BLaER1 treated with 17β-estradiol and CSF1 and Interleukin-3, amounts not matched to agents 10 nM and 100 nM (cell line): ENCODE results near the gene NFS1.
A peak's percentile ranks its signal among the peaks of the same experiment; 100 is the strongest.
"Not testable (repeated sequence)": the region's sequence is repeated elsewhere in the genome, so short reads cannot be mapped to it uniquely, and the experiment has no call there.

Experiments used
- H3K27ac ChIP-seq, 11 experiments: shearing (Covaris generic); formaldehyde crosslinking; 2 replicates each; pipeline ENCODE4 v1.8.1; 2022
- H3K27me3 ChIP-seq, 11 experiments: shearing (Covaris generic); formaldehyde crosslinking; 2 replicates each; pipeline ENCODE4 v1.8.1; 2022
- H3K36me3 ChIP-seq, 11 experiments: shearing (Covaris generic); formaldehyde crosslinking; 2 replicates each; pipeline ENCODE4 v1.8.1; 2022
- H3K4me1 ChIP-seq, 10 experiments: shearing (Covaris generic); formaldehyde crosslinking; 2 replicates each; pipeline ENCODE4 v1.8.1; 2022
- H3K4me2 ChIP-seq, 11 experiments: shearing (Covaris generic); formaldehyde crosslinking; 2 replicates each; pipeline ENCODE4 v1.8.1; 2022
- H3K4me3 ChIP-seq, 10 experiments: shearing (Covaris generic); formaldehyde crosslinking; 2 replicates each; pipeline ENCODE4 v1.8.1; 2022
- H3K9ac ChIP-seq, 11 experiments: shearing (Covaris generic); formaldehyde crosslinking; 2 replicates each; pipeline ENCODE4 v1.8.1; 2022
- H3K9me3 ChIP-seq, 11 experiments: shearing (Covaris generic); formaldehyde crosslinking; replicated peaks in 1 of 11; 2 replicates each; pipeline ENCODE4 v1.8.1; 2022
- H4K20me1 ChIP-seq, 11 experiments: shearing (Covaris generic); formaldehyde crosslinking; 2 replicates each; pipeline ENCODE4 v1.8.1; 2022
- Cebpa-rat ChIP-seq, 11 experiments: shearing (Covaris generic); IDR thresholded peaks; 2 replicates each; pipeline ENCODE4 v1.8.1; 2022

Gene NFS1

GRCh38 chr20:35699127-35699956 is at the start of gene NFS1, which contains the start of gene ROMO1:
TSS of gene NFS1 (minus strand) at chr20:35699352. CDS start at chr20:35699288, 64 bp downstream.
TSS of gene ROMO1 (plus strand) at chr20:35699405. CDS start at chr20:35699633, 228 bp downstream.
- Histone ChIP-seq H3K4me1 (peaks cover 28 to 46% (median 33%) of the 10 kb centered on the region in 10 experiments), H3K4me2 (peak within 1 kb of the TSS; percentile 79 to 98 (median 92)), H3K9me3 (no peaks in the 10 kb centered on the region), H3K4me3 (peak within 1 kb of the TSS; percentile 73 to 94 (median 82)), H4K20me1 (peaks cover 42 to 49% (median 44%) of the 10 kb centered on the region in 11 experiments; a peak in 21 of 22 replicates), H3K9ac (peak within 1 kb of the TSS; percentile 85 to 97 (median 92)), H3K27me3 (no peaks in the 10 kb centered on the region), H3K27ac (peak within 1 kb of the TSS; percentile 77 to 93 (median 88)), H3K36me3 (peaks cover 42 to 66% (median 56%) of the 10 kb centered on the region in 11 experiments)
- TF ChIP-seq Cebpa-rat (IDR thresholded peaks at IDR 0.05): no peak

DNA sequence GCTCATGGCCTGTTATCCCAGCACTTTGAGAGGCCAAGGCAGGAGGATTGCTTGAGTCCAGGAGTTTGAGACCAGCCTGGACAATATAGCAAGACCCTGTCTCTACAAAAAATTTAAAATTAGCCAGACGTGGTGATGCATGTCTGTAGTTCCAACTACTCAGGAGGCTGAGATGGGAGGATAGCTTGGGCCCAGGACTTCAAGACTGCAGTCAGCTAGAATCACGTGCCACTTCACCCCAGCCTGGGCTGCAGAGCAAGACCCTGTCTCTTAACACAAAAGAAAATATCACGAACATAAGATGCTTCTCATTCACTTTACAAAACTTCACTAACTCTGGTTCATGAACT is 45.3 kb upstream of the NFS1 start:
- Histone ChIP-seq H3K4me1 (peaks cover 22 to 31% (median 26%) of the 10 kb centered on the region in 10 experiments), H3K36me3 (peaks cover 13 to 18% (median 15%) of the 10 kb centered on the region in 11 experiments), H3K4me3 (peak overlapping the region in 7 of 10 experiments; percentile 57 to 94 (median 68); a peak in 9 of 20 replicates), H3K4me2 (peak overlapping the region; percentile 84 to 98 (median 89)), H3K9ac (peak overlapping the region; percentile 97 to 100 (median 100)), H3K27ac (peak overlapping the region; percentile 98 to 100 (median 100); a peak in 21 of 22 replicates), H4K20me1 (peaks cover 18 to 20% (median 20%) of the 10 kb centered on the region in 11 experiments)
- H3K9me3 ChIP-seq, H3K27me3 ChIP-seq: not testable (repeated sequence)

DNA sequence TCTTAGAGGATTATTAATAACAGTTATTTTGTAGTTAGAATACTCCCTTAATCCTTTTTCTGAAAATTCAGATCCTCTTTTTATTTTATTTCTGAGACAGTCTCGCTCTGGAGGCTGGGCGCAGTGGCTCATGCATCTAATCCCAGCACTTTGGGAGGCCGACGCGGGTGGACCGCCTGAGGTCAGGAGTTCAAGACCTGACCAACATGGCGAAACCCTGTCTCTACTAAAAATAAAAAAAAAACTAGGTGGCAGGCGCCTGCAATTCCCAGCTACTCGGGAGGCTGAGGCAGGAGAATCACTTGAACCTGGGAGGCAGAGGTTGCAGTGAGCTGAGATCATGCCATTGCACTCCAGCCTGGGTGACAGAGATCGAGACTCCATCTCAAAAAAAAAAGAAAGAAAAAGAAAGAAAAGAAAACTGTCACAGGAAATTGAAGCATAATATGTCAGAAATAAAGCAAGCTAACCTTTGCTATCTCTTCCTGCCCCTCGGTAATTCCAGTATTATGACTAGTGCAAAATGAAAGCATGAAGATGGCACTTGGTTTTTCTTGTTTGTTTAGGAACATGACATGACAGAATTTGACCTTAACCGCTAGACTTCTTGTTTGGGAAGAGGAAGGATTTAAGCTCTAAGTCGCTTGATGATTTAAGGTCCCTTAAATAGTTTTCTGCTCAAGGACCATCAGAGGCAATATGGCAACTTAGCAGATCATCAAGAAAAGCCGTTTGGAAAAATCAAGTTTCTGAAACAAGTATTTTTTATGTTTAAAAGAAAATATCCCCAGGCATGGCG is 44.7 kb upstream of the NFS1 start:
- peak overlapping the region; percentile 84 to 98 (median 89) for H3K4me2 ChIP-seq
- H3K9me3 ChIP-seq: no peaks in the 10 kb centered on the region
- peaks cover 19 to 23% (median 21%) of the 10 kb centered on the region in 11 experiments for H3K36me3 ChIP-seq
- peak overlapping the region; percentile 98 to 100 (median 100) for H3K27ac ChIP-seq
- no peak for TF ChIP-seq Cebpa-rat (IDR thresholded peaks at IDR 0.05)
- H3K4me3 ChIP-seq: peak overlapping the region in 9 of 10 experiments; percentile 57 to 94 (median 70); a peak in 18 of 20 replicates
- peak overlapping the region; percentile 97 to 100 (median 100) for H3K9ac ChIP-seq
- no peaks in the 10 kb centered on the region for H3K27me3 ChIP-seq
- peaks cover 24 to 26% (median 25%) of the 10 kb centered on the region in 11 experiments for H4K20me1 ChIP-seq
- peaks cover 27 to 37% (median 32%) of the 10 kb centered on the region in 10 experiments for H3K4me1 ChIP-seq

- no peak for TF ChIP-seq Cebpa-rat (IDR thresholded peaks at IDR 0.05)
- Histone ChIP-seq H3K4me3 (peak overlapping the region; percentile 57 to 94 (median 69)), H3K9ac (peak overlapping the region; percentile 97 to 100 (median 100)), H3K4me1 (peaks cover 37 to 47% (median 40%) of the 10 kb centered on the region in 10 experiments), H3K36me3 (peaks cover 28 to 33% (median 31%) of the 10 kb centered on the region in 11 experiments), H3K27ac (peak overlapping the region; percentile 98 to 100 (median 100)), H3K9me3 (no peaks in the 10 kb centered on the region), H3K27me3 (no peaks in the 10 kb centered on the region), H3K4me2 (peak overlapping the region; percentile 84 to 98 (median 89)), H4K20me1 (peaks cover 33 to 36% (median 35%) of the 10 kb centered on the region in 11 experiments)
Measured at GRCh38 chr20:35742741-35743523, 43.8 kb upstream of the NFS1 start.

DNA sequence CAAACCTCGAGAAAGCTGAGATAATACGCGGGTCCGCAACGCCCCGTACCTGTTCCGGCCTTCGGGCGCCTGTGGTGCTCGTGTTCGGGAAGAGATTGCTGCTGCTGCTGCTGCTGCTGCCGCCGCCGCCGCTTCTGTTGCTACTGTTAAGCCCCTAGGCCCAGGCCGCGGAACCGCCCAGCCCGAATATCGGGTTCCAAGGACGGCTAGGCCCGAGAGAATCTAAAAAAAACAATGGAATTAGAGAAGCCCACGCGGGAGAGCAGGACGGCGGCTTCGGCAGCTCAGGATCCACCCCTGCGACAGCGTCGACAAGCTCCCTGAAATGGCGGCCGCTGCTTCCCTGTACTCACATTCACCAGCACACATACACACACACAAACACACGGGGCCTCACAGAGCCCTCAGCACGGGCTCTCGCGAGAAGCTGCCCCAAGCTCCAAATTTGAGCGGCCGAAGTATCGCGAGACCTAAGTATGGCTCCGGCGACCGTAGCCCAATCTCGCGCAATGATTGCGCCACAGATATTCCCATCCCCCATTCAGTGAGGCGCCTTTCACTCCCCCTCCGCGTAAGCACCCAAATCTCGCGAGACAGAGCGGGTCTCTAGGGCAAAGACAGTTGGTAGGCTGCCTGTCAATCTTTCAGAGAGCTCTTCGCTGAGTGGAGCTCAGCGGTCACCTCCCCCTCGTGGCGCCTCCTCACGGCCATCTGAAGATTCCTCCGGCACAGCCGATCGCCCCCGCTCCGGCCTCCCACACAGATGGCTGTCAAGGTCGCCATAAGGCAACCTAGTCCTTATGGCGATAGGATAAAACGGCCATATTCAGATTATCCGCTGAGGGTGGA is 43.0 kb upstream of the NFS1 start, which contains the start of gene RBM39:
RBM39 (minus strand) TSS at position 369 of the 849 bp plus-strand sequence. CDS start 1,386 bp downstream, outside the sequence.
- Histone ChIP-seq H3K4me2 (peak within 1 kb of the TSS; percentile 86 to 98 (median 92)), H3K4me1 (peaks cover 39 to 54% (median 47%) of the 10 kb centered on the region in 10 experiments), H3K4me3 (peak within 1 kb of the TSS; percentile 88 to 99 (median 94)), H4K20me1 (peaks cover 42 to 44% (median 43%) of the 10 kb centered on the region in 11 experiments), H3K27ac (peak within 1 kb of the TSS; percentile 99 to 100 (median 100)), H3K9ac (peak within 1 kb of the TSS; percentile 99 to 100 (median 100)), H3K9me3 (no peaks in the 10 kb centered on the region), H3K36me3 (peaks cover 36 to 41% (median 39%) of the 10 kb centered on the region in 11 experiments), H3K27me3 (no peaks in the 10 kb centered on the region)
- TF ChIP-seq Cebpa-rat (IDR thresholded peaks at IDR 0.05): peak; percentile 82 to 99 (median 96); a peak in 21 of 22 replicates

- H4K20me1 ChIP-seq: peaks cover 67 to 70% (median 69%) of the 10 kb centered on the region in 11 experiments
- H3K4me2 ChIP-seq: peak overlapping the region; percentile 83 to 98 (median 89)
- H3K9me3 ChIP-seq: no peaks in the 10 kb centered on the region
- H3K4me1 ChIP-seq: peaks cover 38 to 67% (median 52%) of the 10 kb centered on the region in 10 experiments
- no peak for TF ChIP-seq Cebpa-rat (IDR thresholded peaks at IDR 0.05)
- peak overlapping the region in 3 of 11 experiments; percentile 100; a peak in 1 of 22 replicates for H3K27ac ChIP-seq
- peak overlapping the region; percentile 99 to 100 (median 100); a peak in 17 of 22 replicates for H3K9ac ChIP-seq
- H3K4me3 ChIP-seq: peak overlapping the region; percentile 88 to 99 (median 94)
- H3K27me3 ChIP-seq: no peaks in the 10 kb centered on the region
- peaks cover 62 to 67% (median 65%) of the 10 kb centered on the region in 11 experiments for H3K36me3 ChIP-seq
Measured at GRCh38 chr20:35739294-35740163, 40.4 kb upstream of the NFS1 start.
